ENCODE measurements around the gene TLR9. TPM values are rescaled to one million over a fixed set of nuclear protein-coding genes. Genes with fewer than 3 reads are reported as not detected.

TLR9 gene
- total and polyA plus RNA-seq, 4 experiments from 2014 or later: 2.3 to 3.0 TPM; not detected in 2

GRCh38 chr3:52256622-52257021 is 31.2 kb upstream of the TLR9 start:
- POLR2A ChIA-PET (ENCODE audit: partially characterized antibody): interaction anchor here (1.1 to 38.1 kb wide), 4 partner anchors 8 to 35 kb away, joined by 3 to 1950 read pairs (median 108); partner anchors contain the start of genes GLYCTK, PPM1M, TWF2 and WDR82
- Histone ChIP-seq H3K9me3 (ENCODE audit: control insufficient read depth in 1 of 2, low read length in 2 of 2) (no peaks in the 10 kb centered on the region), H3K36me3 (ENCODE audit: insufficient read depth, low read length) (peaks cover 65% of the 10 kb centered on the region), H3K4me3 (ENCODE audit: low read length in 2 of 2) (no peak overlapping the region), H3K27ac (ENCODE audit: low read depth, low read length) (peak overlapping the region; percentile 22), H3K4me1 (ENCODE audit: insufficient read depth, low read length) (peaks cover 96% of the 10 kb centered on the region), H3K27me3 (ENCODE audit: insufficient read depth, low read length) (no peaks in the 10 kb centered on the region)
- Mint-ChIP-seq H3K27ac (peak overlapping the region; percentile 85 to 100 (median 97)), H3K4me3 (peak overlapping the region in 3 of 8 donors; percentile 25 to 53 (median 41)), H3K27me3 (no peaks in the 10 kb centered on the region), H3K9me3 (peaks cover 0 to 2% (median 0%) of the 10 kb centered on the region in 8 donors), H3K4me1 (peaks cover 53 to 98% (median 84%) of the 10 kb centered on the region in 4 donors), H3K36me3 (peaks cover 74 to 91% of the 10 kb centered on the region in 2 donors)
- DNase-seq: no peak
- CTCF ChIA-PET (ENCODE audit: partially characterized antibody): interaction anchor here (1.0 to 31.1 kb wide), 3 partner anchors 22 to 83 kb away, joined by 3 to 684 read pairs (median 11); partner anchors contain the start of genes GLYCTK and WDR82
- intact Hi-C loops (cut with micrococcal nuclease): no loop called here

- ChIA-PET POLR2A (ENCODE audit: partially characterized antibody) (interaction anchor here (1.1 to 38.1 kb wide), 3 partner anchors 15 to 34 kb away, joined by 3 to 1950 read pairs (median 214); partner anchors contain the start of genes GLYCTK, PPM1M, TWF2 and WDR82), CTCF (ENCODE audit: partially characterized antibody) (interaction anchor here (0.9 to 31.1 kb wide), 5 partner anchors 16 to 83 kb away, joined by 3 to 684 read pairs (median 3); partner anchors contain the start of genes GLYCTK, TWF2 and WDR82)
- Histone ChIP-seq H3K4me1 (ENCODE audit: insufficient read depth, low read length) (peaks cover 96% of the 10 kb centered on the region), H3K9me3 (ENCODE audit: control insufficient read depth in 1 of 2, low read length in 2 of 2) (no peaks in the 10 kb centered on the region), H3K4me3 (ENCODE audit: low read length in 2 of 2) (no peak overlapping the region), H3K27me3 (ENCODE audit: insufficient read depth, low read length) (no peaks in the 10 kb centered on the region), H3K36me3 (ENCODE audit: insufficient read depth, low read length) (peaks cover 60% of the 10 kb centered on the region), H3K27ac (ENCODE audit: low read depth, low read length) (peak overlapping the region; percentile 22)
- intact Hi-C loops (cut with micrococcal nuclease): no loop called here
- no peak for DNase-seq
- H3K27ac Mint-ChIP-seq: peak overlapping the region; percentile 87 to 100 (median 99)
- peaks cover 0 to 2% (median 0%) of the 10 kb centered on the region in 8 donors for H3K9me3 Mint-ChIP-seq
- H3K27me3 Mint-ChIP-seq: no peaks in the 10 kb centered on the region
- peaks cover 49 to 98% (median 82%) of the 10 kb centered on the region in 4 donors for H3K4me1 Mint-ChIP-seq
- H3K4me3 Mint-ChIP-seq: peak overlapping the region in 1 of 8 donors; percentile 18
- peaks cover 71 to 87% of the 10 kb centered on the region in 2 donors for H3K36me3 Mint-ChIP-seq
Observed at GRCh38 chr3:52256159-52256558, 30.7 kb upstream of the TLR9 start.

- Histone ChIP-seq H3K4me1 (ENCODE audit: insufficient read depth, low read length) (peaks cover 99% of the 10 kb centered on the region), H3K27me3 (ENCODE audit: insufficient read depth, low read length) (no peaks in the 10 kb centered on the region), H3K36me3 (ENCODE audit: insufficient read depth, low read length) (peaks cover 57% of the 10 kb centered on the region), H3K27ac (ENCODE audit: low read depth, low read length) (peak overlapping the region; percentile 86), H3K4me3 (ENCODE audit: low read length in 2 of 2) (no peak overlapping the region), H3K9me3 (ENCODE audit: control insufficient read depth in 1 of 2, low read length in 2 of 2) (no peaks in the 10 kb centered on the region)
- Mint-ChIP-seq H3K4me1 (peaks cover 55 to 99% (median 84%) of the 10 kb centered on the region in 4 donors), H3K27me3 (no peaks in the 10 kb centered on the region), H3K4me3 (peak overlapping the region in 4 of 8 donors; percentile 39 to 97 (median 90)), H3K36me3 (peaks cover 67 to 85% of the 10 kb centered on the region in 2 donors), H3K27ac (peak overlapping the region; percentile 97 to 100 (median 100)), H3K9me3 (peaks cover 0 to 2% (median 0%) of the 10 kb centered on the region in 8 donors)
- ChIA-PET POLR2A (ENCODE audit: partially characterized antibody) (interaction anchor here (1.1 to 38.1 kb wide), 4 partner anchors 14 to 29 kb away, joined by 6 to 1950 read pairs (median 114); partner anchors contain the start of genes GLYCTK, PPM1M, TLR9 and TWF2), CTCF (ENCODE audit: partially characterized antibody) (interaction anchor here (2.4 to 31.1 kb wide), 3 partner anchors 12 to 24 kb away, joined by 11 to 684 read pairs (median 74); partner anchors contain the start of genes GLYCTK, PPM1M and WDR82)
- intact Hi-C loops (cut with micrococcal nuclease): no loop called here
- no peak for DNase-seq
Observed at GRCh38 chr3:52254608-52255007, 29.2 kb upstream of the TLR9 start.

GRCh38 chr3:52253314-52254304 is 28.2 kb upstream of the TLR9 start:
- intact Hi-C loops (cut with micrococcal nuclease): loop anchor here (1.0 kb wide), 4 partner anchors 8 to 25 kb away; partner anchors contain the start of genes PPM1M, TWF2 and WDR82
- peaks cover 54 to 99% (median 82%) of the 10 kb centered on the region in 4 donors for H3K4me1 Mint-ChIP-seq
- H3K27ac Mint-ChIP-seq: peak overlapping the region; percentile 97 to 100 (median 100)
- Histone ChIP-seq H3K9me3 (ENCODE audit: control insufficient read depth in 1 of 2, low read length in 2 of 2) (no peaks in the 10 kb centered on the region), H3K4me3 (ENCODE audit: low read length in 2 of 2) (peak overlapping the region; percentile 10 to 16), H3K27ac (ENCODE audit: low read depth, low read length) (peak overlapping the region; percentile 86), H3K4me1 (ENCODE audit: insufficient read depth, low read length) (peaks cover 99% of the 10 kb centered on the region), H3K27me3 (ENCODE audit: insufficient read depth, low read length) (no peaks in the 10 kb centered on the region), H3K36me3 (ENCODE audit: insufficient read depth, low read length) (peaks cover 57% of the 10 kb centered on the region)
- H3K9me3 Mint-ChIP-seq: peaks cover 0 to 2% (median 0%) of the 10 kb centered on the region in 8 donors
- peaks cover 63 to 84% of the 10 kb centered on the region in 2 donors for H3K36me3 Mint-ChIP-seq
- peak overlapping the region; percentile 85 to 97 (median 90) for H3K4me3 Mint-ChIP-seq
- peak; percentile 90 to 97 (median 93) for DNase-seq
- POLR2A ChIA-PET (ENCODE audit: partially characterized antibody): interaction anchor here (0.6 to 38.1 kb wide), 14 partner anchors 7 to 514 kb away, joined by 3 to 1950 read pairs (median 6); partner anchors contain the start of genes ACY1, GLYCTK, PPM1M and TLR9
- no peaks in the 10 kb centered on the region for H3K27me3 Mint-ChIP-seq
- CTCF ChIA-PET (ENCODE audit: partially characterized antibody): interaction anchor here (1.1 to 31.1 kb wide), 9 partner anchors 8 to 86 kb away, joined by 4 to 684 read pairs (median 16); partner anchors contain the start of genes GLYCTK, PPM1M, TWF2 and WDR82

- ChIA-PET CTCF (ENCODE audit: partially characterized antibody) (interaction anchor here (2.1 to 31.1 kb wide), 3 partner anchors 7 to 28 kb away, joined by 6 to 684 read pairs (median 74); partner anchors contain the start of genes GLYCTK, PPM1M and WDR82), POLR2A (ENCODE audit: partially characterized antibody) (interaction anchor here (1.1 to 38.1 kb wide), 6 partner anchors 10 to 77 kb away, joined by 3 to 1950 read pairs (median 11); partner anchors contain the start of genes GLYCTK, TWF2 and WDR82)
- H3K4me1 Mint-ChIP-seq: peaks cover 54 to 93% (median 74%) of the 10 kb centered on the region in 4 donors
- Histone ChIP-seq H3K27me3 (ENCODE audit: insufficient read depth, low read length) (no peaks in the 10 kb centered on the region), H3K4me1 (ENCODE audit: insufficient read depth, low read length) (peaks cover 94% of the 10 kb centered on the region), H3K27ac (ENCODE audit: low read depth, low read length) (peak overlapping the region; percentile 22), H3K9me3 (ENCODE audit: control insufficient read depth in 1 of 2, low read length in 2 of 2) (no peaks in the 10 kb centered on the region), H3K4me3 (ENCODE audit: low read length in 2 of 2) (no peak overlapping the region), H3K36me3 (ENCODE audit: insufficient read depth, low read length) (peaks cover 32% of the 10 kb centered on the region)
- H3K9me3 Mint-ChIP-seq: peaks cover 0 to 1% (median 0%) of the 10 kb centered on the region in 8 donors
- peaks cover 51 to 73% of the 10 kb centered on the region in 2 donors for H3K36me3 Mint-ChIP-seq
- peak overlapping the region; percentile 58 to 97 (median 93) for H3K27ac Mint-ChIP-seq
- H3K4me3 Mint-ChIP-seq: peak overlapping the region in 6 of 8 donors; percentile 26 to 65 (median 39)
- no peaks in the 10 kb centered on the region for H3K27me3 Mint-ChIP-seq
- no peak for DNase-seq
- intact Hi-C loops (cut with micrococcal nuclease): no loop called here
Observed at GRCh38 chr3:52250122-52250521, 24.7 kb upstream of the TLR9 start.

- peaks cover 32% of the 10 kb centered on the region for H3K36me3 ChIP-seq (ENCODE audit: insufficient read depth, low read length)
- intact Hi-C loops (cut with micrococcal nuclease): no loop called here
- peaks cover 51 to 71% of the 10 kb centered on the region in 2 donors for H3K36me3 Mint-ChIP-seq
- H3K27ac Mint-ChIP-seq: peak overlapping the region; percentile 58 to 97 (median 83)
- CTCF ChIA-PET (ENCODE audit: partially characterized antibody): interaction anchor here (1.4 to 31.1 kb wide), 4 partner anchors 7 to 89 kb away, joined by 6 to 684 read pairs (median 40); partner anchors contain the start of genes GLYCTK, PPM1M and WDR82
- POLR2A ChIA-PET (ENCODE audit: partially characterized antibody): interaction anchor here (1.1 to 38.1 kb wide), 7 partner anchors 10 to 90 kb away, joined by 3 to 1950 read pairs (median 7); partner anchors contain the start of genes GLYCTK, TWF2 and WDR82
- H3K27ac ChIP-seq (ENCODE audit: low read depth, low read length): peak overlapping the region; percentile 22
- H3K27me3 Mint-ChIP-seq: no peaks in the 10 kb centered on the region
- no peaks in the 10 kb centered on the region for H3K9me3 ChIP-seq (ENCODE audit: control insufficient read depth in 1 of 2, low read length in 2 of 2)
- H3K4me1 Mint-ChIP-seq: peaks cover 56 to 93% (median 75%) of the 10 kb centered on the region in 4 donors
- H3K9me3 Mint-ChIP-seq: no peaks in the 10 kb centered on the region
- peak overlapping the region in 4 of 8 donors; percentile 28 to 65 (median 45) for H3K4me3 Mint-ChIP-seq
- H3K4me3 ChIP-seq (ENCODE audit: low read length in 2 of 2): no peak overlapping the region
- H3K4me1 ChIP-seq (ENCODE audit: insufficient read depth, low read length): peaks cover 94% of the 10 kb centered on the region
- no peaks in the 10 kb centered on the region for H3K27me3 ChIP-seq (ENCODE audit: insufficient read depth, low read length)
- no peak for DNase-seq
Observed at GRCh38 chr3:52249683-52250082, 24.2 kb upstream of the TLR9 start.

Measured in CD4-positive, alpha-beta memory T cell (primary cell).